Measurements from ENCODE around the gene BOD1.

GRCh38 chr5:173625673-173626504 lies 9.4 kb upstream of the BOD1 start:
- TF ChIP-seq CTCF (IDR thresholded peaks at IDR 0.05; ENCODE audit: low read depth, low read length, poor library complexity, severe bottlenecking) (peak; percentile 37), EZH2phosphoT487 (IDR thresholded peaks at IDR 0.05; ENCODE audit: borderline replicate concordance, low read length) (no peak)
